ENCODE measurements around the gene NTM.

- TF ChIP-seq, protein P1, sequence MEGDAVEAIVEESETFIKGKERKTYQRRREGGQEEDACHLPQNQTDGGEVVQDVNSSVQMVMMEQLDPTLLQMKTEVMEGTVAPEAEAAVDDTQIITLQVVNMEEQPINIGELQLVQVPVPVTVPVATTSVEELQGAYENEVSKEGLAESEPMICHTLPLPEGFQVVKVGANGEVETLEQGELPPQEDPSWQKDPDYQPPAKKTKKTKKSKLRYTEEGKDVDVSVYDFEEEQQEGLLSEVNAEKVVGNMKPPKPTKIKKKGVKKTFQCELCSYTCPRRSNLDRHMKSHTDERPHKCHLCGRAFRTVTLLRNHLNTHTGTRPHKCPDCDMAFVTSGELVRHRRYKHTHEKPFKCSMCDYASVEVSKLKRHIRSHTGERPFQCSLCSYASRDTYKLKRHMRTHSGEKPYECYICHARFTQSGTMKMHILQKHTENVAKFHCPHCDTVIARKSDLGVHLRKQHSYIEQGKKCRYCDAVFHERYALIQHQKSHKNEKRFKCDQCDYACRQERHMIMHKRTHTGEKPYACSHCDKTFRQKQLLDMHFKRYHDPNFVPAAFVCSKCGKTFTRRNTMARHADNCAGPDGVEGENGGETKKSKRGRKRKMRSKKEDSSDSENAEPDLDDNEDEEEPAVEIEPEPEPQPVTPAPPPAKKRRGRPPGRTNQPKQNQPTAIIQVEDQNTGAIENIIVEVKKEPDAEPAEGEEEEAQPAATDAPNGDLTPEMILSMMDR (IDR thresholded peaks at IDR 0.05): no peak
- TF ChIP-seq POLR2A (IDR thresholded peaks at IDR 0.05): no peak
Observed at GRCh38 chr11:131488238-131488637, 117.8 kb downstream of the NTM start.

Data from Peyer's patch (tissue), 4 donors.